Neural progenitor cell (in vitro differentiated cells): ENCODE data around the gene GIT1. TPM values are rescaled to one million over a fixed set of nuclear protein-coding genes. Genes with fewer than 3 reads are reported as not detected.

Experiments
- DNase-seq: peaks from one replicate; pipeline ENCODE4 v3.0.0-alpha.2; 2016; ENCODE audit warnings: low spot score
- H2AFZ ChIP-seq: fragments of 200-600 bp; sonication (generic); replicated peaks from 2 replicates; pipeline ENCODE4 v1.6.1; 2016; ENCODE audit warnings: antibody characterized with exemption
- H3F3A ChIP-seq: fragments of 200-600 bp; sonication (generic); 2 replicates; pipeline ENCODE4 v1.6.1; 2016; ENCODE audit warnings: antibody characterized with exemption, low read depth
- H3K27ac ChIP-seq: fragments of 200-600 bp; sonication (generic); 2 replicates; pipeline ENCODE4 v1.5.1; 2016; ENCODE audit warnings: mild to moderate bottlenecking
- H3K27me3 ChIP-seq: fragments of 200-600 bp; sonication (generic); 2 replicates; pipeline ENCODE4 v1.6.1; 2016; ENCODE audit warnings: mild to moderate bottlenecking, moderate library complexity
- H3K36me3 ChIP-seq: fragments of 200-600 bp; sonication (generic); 2 replicates; pipeline ENCODE4 v1.5.1; 2016
- H3K4me1 ChIP-seq: fragments of 200-600 bp; sonication (generic); 2 replicates; pipeline ENCODE4 v1.6.1; 2016; ENCODE audit warnings: mixed run types
- H3K4me2 ChIP-seq: fragments of 200-600 bp; sonication (generic); 2 replicates; pipeline ENCODE4 v1.6.1; 2016
- H3K4me3 ChIP-seq: fragments of 200-600 bp; sonication (generic); 2 replicates; pipeline ENCODE4 v1.5.1; 2016
- H3K79me2 ChIP-seq: fragments of 200-600 bp; sonication (generic); 2 replicates; pipeline ENCODE4 v1.6.1; 2016; ENCODE audit warnings: low read depth
- H3K9ac ChIP-seq: fragments of 200-600 bp; sonication (generic); 2 replicates; pipeline ENCODE4 v1.6.1; 2016
- H3K9me3 ChIP-seq: fragments of 200-600 bp; sonication (generic); 2 replicates; pipeline ENCODE4 v1.5.1; 2016; ENCODE audit warnings: low read depth
- H4K20me1 ChIP-seq: fragments of 200-600 bp; sonication (generic); 2 replicates; pipeline ENCODE4 v1.6.1; 2016; ENCODE audit warnings: low read depth
- H3K27ac Mint-ChIP-seq: 3 replicates; pipeline ENCODE4 v1.8.0; 2021; ENCODE audit warnings: mixed read lengths
- H3K27me3 Mint-ChIP-seq: 2 replicates; pipeline ENCODE4 v1.8.0; 2022; ENCODE audit warnings: low read depth, mild to moderate bottlenecking, inconsistent platforms, moderate library complexity, mixed read lengths; ENCODE audit not compliant: insufficient read depth
- H3K36me3 Mint-ChIP-seq: 3 replicates; pipeline ENCODE4 v1.8.0; 2021; ENCODE audit warnings: mixed read lengths
- H3K4me1 Mint-ChIP-seq: 3 replicates; pipeline ENCODE4 v1.8.0; 2021; ENCODE audit warnings: mixed read lengths
- H3K4me3 Mint-ChIP-seq: 3 replicates; pipeline ENCODE4 v1.8.0; 2021; ENCODE audit warnings: mild to moderate bottlenecking, moderate library complexity, mixed read lengths
- H3K9me3 Mint-ChIP-seq: 3 replicates; pipeline ENCODE4 v1.8.0; 2020; ENCODE audit warnings: mixed read lengths
- EZH2 ChIP-seq: fragments of 200-600 bp; sonication (generic); IDR thresholded peaks from 2 replicates; pipeline ENCODE4 v1.6.1; 2017; ENCODE audit warnings: antibody characterized with exemption, mild to moderate bottlenecking, moderate library complexity
- EZH2phosphoT487 ChIP-seq: fragments of 200-600 bp; sonication (generic); IDR thresholded peaks from 2 replicates; pipeline ENCODE4 v1.6.1; 2017; ENCODE audit warnings: antibody characterized with exemption
- total RNA-seq: library from RNA; depleted of rRNA; stranded (reverse); fragments of >200 nt; gene quantifications from 2 replicates; pipeline ENCODE4 v1.2.3, GENCODE V29; 2015; ENCODE audit warnings: low replicate concordance
- TF ChIP-seq, protein P1 (sequence below): fragments of 200-600 bp; sonication (generic); IDR thresholded peaks from 2 replicates; pipeline ENCODE4 v1.5.1; 2017; ENCODE audit warnings: antibody characterized with exemption, mild to moderate bottlenecking

The GIT1 gene
- total RNA-seq, 1 donor from 2014 or later = 17.6 TPM

DNA sequence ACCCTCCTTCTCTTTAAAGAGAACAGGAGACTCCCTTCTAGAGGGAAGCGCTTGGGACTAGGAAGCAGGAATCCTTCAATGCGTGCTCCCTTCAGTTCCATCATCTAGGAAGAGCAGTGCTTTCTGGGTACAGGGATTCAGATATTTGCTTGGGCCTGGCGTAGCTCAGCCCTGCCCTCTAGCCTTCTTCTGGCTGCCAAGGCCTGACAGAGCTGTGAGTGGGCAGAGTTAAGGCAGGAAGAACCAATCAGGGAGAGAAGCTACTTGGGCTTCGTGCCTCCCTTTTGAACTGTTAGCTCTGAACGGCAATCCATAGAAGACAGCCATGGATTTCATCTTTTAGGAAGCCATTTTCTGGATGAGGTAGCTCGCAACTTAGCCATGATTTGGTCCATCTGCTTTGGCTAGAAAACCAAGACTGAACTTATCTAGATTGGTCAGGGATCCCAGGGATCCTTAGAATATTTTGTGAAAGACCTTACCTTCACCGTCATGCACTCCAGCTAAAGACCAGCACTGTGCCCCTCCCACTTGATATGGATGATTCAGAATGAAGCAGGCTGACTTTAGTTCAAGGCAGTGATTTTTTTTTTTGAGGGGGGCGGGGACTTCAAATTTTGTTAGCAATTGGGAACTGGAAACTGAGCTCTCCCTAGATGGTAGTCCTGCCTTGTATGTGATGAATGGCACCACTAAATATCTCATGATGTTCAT is 35.7 kb upstream of the GIT1 start:
- H3K9me3 Mint-ChIP-seq = no peaks in the 10 kb centered on the region
- peaks cover 20% of the 10 kb centered on the region for H3K4me1 Mint-ChIP-seq
- TF ChIP-seq, protein P1, sequence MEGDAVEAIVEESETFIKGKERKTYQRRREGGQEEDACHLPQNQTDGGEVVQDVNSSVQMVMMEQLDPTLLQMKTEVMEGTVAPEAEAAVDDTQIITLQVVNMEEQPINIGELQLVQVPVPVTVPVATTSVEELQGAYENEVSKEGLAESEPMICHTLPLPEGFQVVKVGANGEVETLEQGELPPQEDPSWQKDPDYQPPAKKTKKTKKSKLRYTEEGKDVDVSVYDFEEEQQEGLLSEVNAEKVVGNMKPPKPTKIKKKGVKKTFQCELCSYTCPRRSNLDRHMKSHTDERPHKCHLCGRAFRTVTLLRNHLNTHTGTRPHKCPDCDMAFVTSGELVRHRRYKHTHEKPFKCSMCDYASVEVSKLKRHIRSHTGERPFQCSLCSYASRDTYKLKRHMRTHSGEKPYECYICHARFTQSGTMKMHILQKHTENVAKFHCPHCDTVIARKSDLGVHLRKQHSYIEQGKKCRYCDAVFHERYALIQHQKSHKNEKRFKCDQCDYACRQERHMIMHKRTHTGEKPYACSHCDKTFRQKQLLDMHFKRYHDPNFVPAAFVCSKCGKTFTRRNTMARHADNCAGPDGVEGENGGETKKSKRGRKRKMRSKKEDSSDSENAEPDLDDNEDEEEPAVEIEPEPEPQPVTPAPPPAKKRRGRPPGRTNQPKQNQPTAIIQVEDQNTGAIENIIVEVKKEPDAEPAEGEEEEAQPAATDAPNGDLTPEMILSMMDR = no peak
- TF ChIP-seq EZH2phosphoT487 (no peak), EZH2 (no peak)
- Histone ChIP-seq H2AFZ (no peak overlapping the region), H3K27me3 (peaks cover 41% of the 10 kb centered on the region), H3K79me2 (no peaks in the 10 kb centered on the region), H3K9me3 (no peaks in the 10 kb centered on the region), H3K9ac (no peak overlapping the region), H4K20me1 (no peaks in the 10 kb centered on the region), H3K36me3 (no peaks in the 10 kb centered on the region), H3F3A (peaks cover 14% of the 10 kb centered on the region), H3K4me2 (no peak overlapping the region), H3K4me1 (peaks cover 10% of the 10 kb centered on the region), H3K27ac (no peak overlapping the region), H3K4me3 (no peak overlapping the region)
- DNase-seq = peak; percentile 39
- H3K27me3 Mint-ChIP-seq = peaks cover 14% of the 10 kb centered on the region
- H3K36me3 Mint-ChIP-seq = peaks cover 3% of the 10 kb centered on the region
- H3K27ac Mint-ChIP-seq = no peak overlapping the region
- no peak overlapping the region for H3K4me3 Mint-ChIP-seq

DNA sequence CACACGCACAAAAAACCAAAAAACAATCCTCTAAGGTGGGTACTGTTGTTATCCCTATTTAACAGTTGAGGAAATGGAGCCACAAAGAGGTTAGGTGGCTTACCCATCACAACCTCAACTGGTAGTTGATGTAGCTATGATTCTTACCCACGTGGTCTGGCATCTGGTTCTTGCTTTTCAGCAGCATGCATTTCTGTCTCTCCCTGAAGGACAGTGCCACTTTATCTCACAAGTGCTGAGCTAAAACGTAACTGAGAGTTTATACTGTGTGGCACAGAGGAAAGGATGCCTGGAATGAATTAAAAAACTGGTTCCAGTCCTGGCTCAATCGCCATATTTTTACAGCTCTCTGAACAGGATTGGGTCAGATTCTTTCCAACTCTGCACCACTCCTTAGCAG is 35.1 kb upstream of the GIT1 start:
- Mint-ChIP-seq H3K27ac (no peak overlapping the region), H3K27me3 (peaks cover 16% of the 10 kb centered on the region), H3K36me3 (peaks cover 3% of the 10 kb centered on the region), H3K9me3 (no peaks in the 10 kb centered on the region), H3K4me3 (no peak overlapping the region), H3K4me1 (peaks cover 25% of the 10 kb centered on the region)
- peaks cover 14% of the 10 kb centered on the region for H3F3A ChIP-seq
- TF ChIP-seq EZH2phosphoT487 (no peak), EZH2 (no peak)
- TF ChIP-seq, protein P1 = no peak
- no peak overlapping the region for H3K4me2 ChIP-seq
- H3K9ac ChIP-seq = no peak overlapping the region
- no peak for DNase-seq
- no peaks in the 10 kb centered on the region for H4K20me1 ChIP-seq
- no peaks in the 10 kb centered on the region for H3K36me3 ChIP-seq
- peaks cover 47% of the 10 kb centered on the region for H3K27me3 ChIP-seq
- no peaks in the 10 kb centered on the region for H3K79me2 ChIP-seq
- H3K4me1 ChIP-seq = peaks cover 10% of the 10 kb centered on the region
- no peak overlapping the region for H3K4me3 ChIP-seq
- no peaks in the 10 kb centered on the region for H3K9me3 ChIP-seq
- H2AFZ ChIP-seq = no peak overlapping the region
- no peak overlapping the region for H3K27ac ChIP-seq

DNA sequence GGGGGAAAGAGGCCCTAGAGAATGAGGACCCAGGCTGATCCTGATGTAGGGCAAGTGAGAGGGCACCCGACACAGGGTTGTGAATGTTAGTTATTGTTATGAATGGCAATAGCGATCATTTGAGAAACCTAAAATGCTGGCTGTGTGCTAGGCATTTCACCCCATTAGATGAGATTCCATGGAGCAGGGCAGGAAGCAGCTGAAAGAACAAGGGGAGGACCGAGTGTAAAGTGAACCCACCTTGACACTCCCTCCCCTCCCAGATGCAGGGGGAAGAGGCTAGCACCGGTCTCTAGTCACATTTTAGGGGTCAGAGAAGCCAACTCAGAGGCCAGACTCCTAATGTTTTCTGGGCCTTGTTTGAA is 33.8 kb upstream of the GIT1 start:
- Histone ChIP-seq H4K20me1 (no peaks in the 10 kb centered on the region), H3K4me3 (peak overlapping the region; percentile 75), H3K9ac (no peak overlapping the region), H3K36me3 (no peaks in the 10 kb centered on the region), H2AFZ (peak overlapping the region; percentile 94), H3K79me2 (no peaks in the 10 kb centered on the region), H3K4me1 (peaks cover 10% of the 10 kb centered on the region), H3K27me3 (peaks cover 61% of the 10 kb centered on the region), H3K9me3 (no peaks in the 10 kb centered on the region), H3K4me2 (peak overlapping the region; percentile 97), H3K27ac (no peak overlapping the region), H3F3A (peaks cover 21% of the 10 kb centered on the region)
- Mint-ChIP-seq H3K4me3 (peak overlapping the region; percentile 85), H3K27me3 (peaks cover 19% of the 10 kb centered on the region), H3K9me3 (no peaks in the 10 kb centered on the region), H3K4me1 (peaks cover 20% of the 10 kb centered on the region), H3K36me3 (peaks cover 3% of the 10 kb centered on the region), H3K27ac (no peak overlapping the region)
- peak; percentile 8 for TF ChIP-seq EZH2phosphoT487
- TF ChIP-seq, protein P1 = no peak
- DNase-seq = no peak
